ENCODE results near the gene ULK2.
A peak's percentile ranks its signal among the peaks of the same experiment; 100 is the strongest.
"Not testable (repeated sequence)": the region's sequence is repeated elsewhere in the genome, so short reads cannot be mapped to it uniquely, and the experiment has no call there.

Gene ULK2

DNA sequence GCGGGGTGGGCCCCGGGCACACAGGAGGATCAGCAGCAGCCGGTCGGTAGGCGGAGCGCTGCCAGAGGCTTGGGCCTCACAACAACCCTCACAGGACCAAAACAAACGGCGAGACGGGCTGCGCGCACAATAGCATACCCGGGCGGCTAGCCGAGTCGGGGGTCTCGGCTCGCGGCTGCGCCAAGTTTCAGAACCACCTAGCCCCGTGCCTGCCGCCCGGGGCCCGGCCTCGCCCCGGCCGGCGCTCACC lies 732 bp downstream of the ULK2 start:
- peak; percentile 13 to 34 for DNase-seq (ENCODE audit: low read depth in 1 of 2, low spot score in 1 of 2)

- no peak for DNase-seq (ENCODE audit: low read depth in 1 of 2, low spot score in 1 of 2)
Measured at GRCh38 chr17:19865021-19865420, 2.7 kb downstream of the ULK2 start.

DNA sequence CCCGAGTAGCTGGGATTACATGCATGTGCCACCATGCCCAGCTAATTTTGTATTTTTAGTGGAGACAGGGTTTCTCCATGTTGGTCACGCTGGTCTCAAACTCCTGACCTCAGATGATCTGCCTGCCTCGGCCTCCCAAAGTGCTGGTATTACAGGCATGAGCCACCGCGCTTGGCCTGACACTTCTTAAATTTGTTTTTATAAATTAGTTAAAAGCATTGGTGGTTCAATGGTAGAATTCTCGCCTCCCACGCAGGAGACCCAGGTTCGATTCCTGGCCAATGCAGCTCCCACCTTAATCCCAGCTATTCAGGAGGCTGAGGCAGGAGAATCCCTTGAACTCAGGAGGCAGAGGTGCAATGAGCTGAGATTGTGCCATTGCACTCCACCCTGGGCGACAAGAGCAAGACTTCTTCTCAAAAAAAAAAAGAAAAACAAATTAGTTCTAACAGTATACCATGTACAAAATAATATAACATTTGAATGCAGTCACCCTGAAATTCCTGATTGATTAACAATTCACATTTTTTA lies 7.0 kb downstream of the ULK2 start:
- DNase-seq (ENCODE audit: low read depth in 1 of 2, low spot score in 1 of 2), result not testable (repeated sequence)

- DNase-seq (ENCODE audit: low read depth in 1 of 2, low spot score in 1 of 2), result no peak
Measured at GRCh38 chr17:19857640-19858039, 10.1 kb downstream of the ULK2 start.

DNA sequence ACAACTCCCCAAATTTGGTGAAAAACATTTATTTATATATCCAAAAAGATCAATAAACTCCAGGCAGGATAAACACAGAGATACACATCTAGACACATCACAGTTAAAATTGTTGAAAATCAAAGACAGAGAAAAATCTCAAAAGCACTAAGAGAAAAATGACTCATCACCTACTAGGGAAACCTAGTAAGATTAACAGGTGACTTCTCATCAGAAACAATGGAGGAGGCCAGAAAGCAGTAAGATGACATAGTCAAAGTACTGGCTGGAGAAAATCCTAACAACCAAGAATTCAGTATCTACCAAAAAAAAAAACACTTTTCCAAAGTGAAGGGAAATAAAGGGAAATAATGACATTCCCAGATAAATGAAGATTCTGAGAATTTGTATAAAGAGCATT lies 33.8 kb downstream of the ULK2 start:
- no peak for DNase-seq (ENCODE audit: low read depth in 1 of 2, low spot score in 1 of 2)

DNA sequence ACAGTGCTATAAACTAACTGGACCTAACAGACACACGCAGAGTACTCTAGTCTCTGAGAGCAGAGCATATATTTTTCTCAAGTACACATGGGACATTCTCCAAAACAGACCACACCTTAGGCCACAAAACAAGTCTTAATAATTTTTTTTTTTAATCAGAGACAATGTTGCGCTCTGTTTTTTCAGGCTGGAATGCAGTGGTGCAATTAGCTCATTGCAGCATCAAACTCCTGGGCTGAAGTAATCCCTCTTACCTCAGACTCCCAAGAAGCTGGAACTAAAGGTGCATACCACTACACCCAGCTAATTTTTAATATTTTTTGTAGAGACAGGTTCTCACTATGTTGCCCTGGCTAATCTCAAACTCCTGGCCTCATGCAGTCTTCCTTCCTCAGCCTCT lies 37.7 kb downstream of the ULK2 start:
- no peak for DNase-seq (ENCODE audit: low read depth in 1 of 2, low spot score in 1 of 2)

DNA sequence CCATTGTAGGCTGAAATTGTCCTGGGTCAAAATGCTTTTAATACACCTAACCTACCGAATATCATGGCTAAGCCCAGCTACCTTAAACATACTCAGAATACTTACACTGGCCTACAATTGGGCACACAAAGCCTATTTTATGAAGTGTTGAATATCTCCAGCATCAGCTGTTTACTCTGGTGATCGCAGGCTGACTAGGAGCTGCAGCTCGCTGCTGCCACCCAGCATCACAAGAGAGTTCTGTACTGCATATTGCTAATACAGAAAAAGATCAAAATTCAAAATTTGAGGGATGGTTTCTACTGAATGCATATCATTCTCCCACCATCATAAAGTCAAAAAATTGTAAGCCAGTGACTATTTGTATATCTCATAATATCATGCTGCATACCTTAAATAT lies 55.3 kb downstream of the ULK2 start:
- DNase-seq (ENCODE audit: low read depth in 1 of 2, low spot score in 1 of 2), result no peak

DNA sequence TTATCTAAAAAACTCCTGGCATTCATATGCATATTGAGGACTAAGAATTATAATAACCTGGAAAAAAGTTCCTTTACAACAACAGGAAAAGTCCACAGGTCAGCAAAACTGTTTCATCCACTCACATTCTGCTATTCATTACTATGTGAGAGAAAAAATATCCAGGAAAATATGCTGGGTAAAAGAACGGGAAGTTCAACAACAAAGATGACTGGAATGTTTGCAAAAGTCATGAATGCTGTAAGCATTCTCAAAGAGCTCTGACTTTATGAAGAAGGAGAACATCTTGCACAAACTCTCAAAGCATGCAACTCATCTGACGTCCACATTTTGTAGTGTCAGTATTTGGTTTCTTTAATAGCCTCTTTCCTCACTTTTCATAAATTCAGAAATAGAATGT lies 62.7 kb downstream of the ULK2 start:
- DNase-seq (ENCODE audit: low read depth in 1 of 2, low spot score in 1 of 2), result no peak

DNA sequence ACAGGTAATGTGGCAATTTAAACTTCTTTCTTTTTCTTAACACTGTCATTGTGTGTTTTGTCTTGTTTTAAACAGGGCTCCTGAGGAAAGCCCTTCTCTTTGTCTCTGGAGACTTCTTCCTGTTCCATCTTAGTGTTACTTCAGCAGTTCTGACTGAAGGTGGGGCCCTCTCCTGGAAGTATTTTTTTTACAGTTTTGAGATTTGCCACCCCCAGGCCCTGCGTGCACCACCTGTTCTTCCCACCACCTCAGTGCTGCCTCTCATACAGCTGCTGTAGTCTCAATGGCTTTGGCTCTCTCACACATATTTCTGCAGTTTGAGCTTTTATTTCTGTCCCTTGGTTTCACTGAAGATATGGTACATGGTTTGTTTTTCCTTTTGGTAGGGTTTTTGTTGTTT lies 67.2 kb downstream of the ULK2 start:
- DNase-seq (ENCODE audit: low read depth in 1 of 2, low spot score in 1 of 2), result no peak

DNA sequence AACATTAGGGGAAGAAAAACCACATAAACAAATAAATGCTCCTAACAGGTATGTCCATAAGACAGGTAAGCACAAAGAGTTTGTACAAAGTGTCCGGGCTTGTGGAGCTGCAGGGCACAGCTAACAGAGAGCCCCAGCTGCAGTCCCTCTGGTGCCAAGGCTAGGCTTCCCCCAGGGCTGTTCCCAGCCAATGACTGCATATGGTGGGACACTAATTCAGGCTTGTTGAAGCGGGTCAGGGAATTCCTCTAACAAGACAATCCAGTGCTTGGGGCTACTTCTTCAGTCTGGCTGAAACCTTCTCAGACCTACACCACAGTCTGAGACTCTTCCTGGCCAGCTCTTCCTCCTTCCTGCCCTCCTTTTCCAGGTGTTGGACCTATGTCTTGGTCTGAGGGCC lies 67.9 kb downstream of the ULK2 start:
- no peak for DNase-seq (ENCODE audit: low read depth in 1 of 2, low spot score in 1 of 2)

DNA sequence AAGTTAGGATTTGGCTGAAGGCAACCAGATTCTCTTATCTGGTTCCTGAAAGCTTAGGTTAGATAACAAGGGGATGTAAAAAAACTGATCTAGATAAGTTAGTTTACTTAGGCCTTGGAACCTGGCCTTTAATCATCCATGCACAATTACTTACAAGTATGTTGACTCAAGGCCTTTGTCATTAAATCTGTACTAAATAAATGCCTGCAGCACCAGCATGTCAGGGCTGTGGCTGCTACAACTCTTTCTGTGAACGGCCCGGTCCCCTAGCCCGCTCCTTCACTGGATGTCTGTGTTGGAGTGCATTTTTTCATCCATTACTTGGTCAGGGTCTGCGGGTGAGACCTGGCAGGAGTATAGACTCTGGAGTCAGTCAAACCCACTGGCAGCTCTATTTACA lies 71.3 kb downstream of the ULK2 start:
- DNase-seq (ENCODE audit: low read depth in 1 of 2, low spot score in 1 of 2), result no peak

DNA sequence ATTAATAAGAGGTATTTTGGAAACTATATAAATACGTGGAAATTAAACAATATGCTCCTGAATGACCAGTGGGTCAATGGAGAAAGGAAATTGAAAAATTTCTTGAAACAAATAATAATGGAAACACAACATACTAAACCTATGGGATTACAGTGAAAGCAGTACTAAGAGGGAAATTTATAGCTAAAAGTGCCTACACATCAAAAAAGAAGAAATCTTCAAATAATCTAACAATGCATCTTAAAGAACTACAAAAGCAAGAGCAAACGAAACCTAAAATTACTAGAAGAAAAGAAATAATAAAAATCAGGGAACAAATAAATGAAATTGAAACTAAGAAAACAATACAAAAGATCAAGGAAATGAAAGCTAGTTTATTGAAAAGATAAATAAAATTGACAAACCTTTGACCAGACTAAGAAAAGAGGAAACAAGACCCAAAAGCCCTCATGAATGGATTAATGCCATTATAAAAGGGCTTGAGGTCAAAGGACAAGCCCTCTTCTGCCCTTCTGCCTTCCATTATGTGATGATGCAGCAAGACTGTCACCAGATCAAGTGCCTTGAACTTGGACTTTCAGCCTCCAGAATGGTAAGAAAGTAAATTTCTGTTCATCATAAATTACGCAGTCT lies 75.7 kb downstream of the ULK2 start:
- no peak for DNase-seq (ENCODE audit: low read depth in 1 of 2, low spot score in 1 of 2)

- no peak for DNase-seq (ENCODE audit: low read depth in 1 of 2, low spot score in 1 of 2)
Measured at GRCh38 chr17:19787733-19788357, 79.9 kb downstream of the ULK2 start.

- DNase-seq (ENCODE audit: low read depth in 1 of 2, low spot score in 1 of 2), result no peak
Measured at GRCh38 chr17:19785854-19786253, 81.9 kb downstream of the ULK2 start.

- DNase-seq (ENCODE audit: low read depth in 1 of 2, low spot score in 1 of 2), result no peak
Measured at GRCh38 chr17:19781488-19782458, 86.0 kb downstream of the ULK2 start.

DNA sequence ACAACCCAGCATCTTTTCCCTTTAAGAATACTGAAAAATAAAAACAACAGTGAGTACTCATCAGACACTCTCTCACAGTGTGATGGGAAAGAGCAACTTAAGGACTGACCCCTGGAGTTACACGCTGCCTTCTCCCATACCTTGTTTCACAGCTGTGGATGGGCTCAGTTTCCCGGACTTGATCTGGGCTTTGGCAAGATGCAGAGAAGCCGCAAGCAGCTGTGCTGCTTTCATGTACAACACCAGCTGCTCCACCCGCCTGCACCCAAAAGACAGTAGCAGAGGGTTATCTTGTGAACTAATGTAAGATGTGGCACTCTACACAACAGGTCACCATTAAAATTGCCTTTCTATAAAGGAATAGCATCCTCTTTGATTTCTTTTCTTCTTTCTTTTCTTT lies 86.9 kb downstream of the ULK2 start:
- no peak for DNase-seq (ENCODE audit: low read depth in 1 of 2, low spot score in 1 of 2)

DNA sequence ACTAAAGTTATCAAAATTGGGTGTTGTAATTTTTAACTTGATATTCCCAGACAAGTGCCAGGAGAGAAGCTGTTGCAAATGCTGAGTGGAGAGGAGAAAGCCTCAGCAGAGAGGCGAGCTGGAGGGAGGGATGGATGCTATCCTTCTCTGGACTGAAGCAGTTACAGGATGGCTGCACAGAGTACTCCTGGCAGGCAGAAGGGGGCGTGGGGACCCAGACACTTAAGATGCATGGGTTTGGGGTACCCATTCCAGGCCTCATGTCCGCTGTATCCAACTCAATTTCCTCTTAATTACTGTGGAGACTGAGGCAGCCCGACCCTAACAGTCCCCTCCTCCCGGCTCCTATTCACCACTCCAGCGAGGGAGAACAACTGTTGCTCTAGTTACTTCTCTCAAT lies 94.2 kb downstream of the ULK2 start:
- no peak for DNase-seq (ENCODE audit: low read depth in 1 of 2, low spot score in 1 of 2)

- DNase-seq (ENCODE audit: low read depth in 1 of 2, low spot score in 1 of 2), result no peak
Measured at GRCh38 chr17:19771971-19772630, 95.6 kb downstream of the ULK2 start.

DNA sequence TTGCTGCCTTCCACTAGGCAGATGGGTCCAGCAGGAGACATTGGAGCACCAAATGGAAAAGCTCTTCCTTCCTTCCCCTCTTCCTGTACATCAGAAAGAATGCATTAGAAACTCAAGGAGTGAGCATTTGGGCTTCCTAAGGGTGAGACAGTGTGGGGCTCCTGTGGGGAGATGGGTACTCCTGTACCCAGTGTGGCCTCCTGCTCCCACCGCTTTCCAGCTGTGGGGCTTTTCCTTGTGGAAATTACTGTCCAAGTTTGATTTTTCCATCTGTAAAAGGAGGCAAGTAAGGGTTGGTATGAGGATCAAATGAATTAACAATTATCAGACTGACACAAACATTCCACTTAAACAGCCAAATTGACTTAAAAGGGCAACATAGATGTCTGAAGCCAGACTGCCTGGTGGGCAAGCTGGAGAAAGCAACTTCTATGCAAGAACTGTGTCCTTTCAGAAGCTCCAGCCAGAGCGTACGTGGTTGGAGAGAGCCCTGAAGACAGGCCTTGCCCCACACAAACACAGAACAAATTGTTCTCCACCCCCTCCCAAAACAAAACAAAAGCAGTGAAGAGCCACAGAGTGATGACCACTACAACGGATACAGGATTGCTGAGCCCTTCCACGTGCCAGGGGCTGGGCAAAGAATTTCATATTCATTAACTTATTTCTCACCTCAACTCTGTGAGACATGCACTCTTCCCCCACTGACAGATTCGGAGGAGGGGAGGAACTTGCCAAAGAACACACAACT lies 96.6 kb downstream of the ULK2 start:
- no peak for DNase-seq (ENCODE audit: low read depth in 1 of 2, low spot score in 1 of 2)

- no peak for DNase-seq (ENCODE audit: low read depth in 1 of 2, low spot score in 1 of 2)
Measured at GRCh38 chr17:19769946-19770652, 97.6 kb downstream of the ULK2 start.
